Measurements from ENCODE around the gene CRELD2. TPM values are rescaled to one million over a fixed set of nuclear protein-coding genes. Genes with fewer than 3 reads are reported as not detected.
A peak's percentile ranks its signal among the peaks of the same experiment; 100 is the strongest.

CRELD2 gene
- total and polyA plus RNA-seq, 2 of the 8 experiments (the other 6 are each of a cell fraction or from before 2014, with no cell fraction given): 24.5 to 36.6 TPM

- Histone ChIP-seq H2BK12ac (ENCODE audit: low read depth, low read length) (0 out of 2 replicates have a peak overlapping the region, but pooled peaks have one; percentile 17), H3K79me2 (ENCODE audit: control insufficient read depth in 1 of 2, insufficient read depth in 2 of 2, low read length in 2 of 2) (no peaks in the 10 kb centered on the region), H3K4ac (replicated peaks; ENCODE audit: insufficient read length, low read depth, low read length) (no peak overlapping the region), H3K23me2 (ENCODE audit: low read depth, low read length) (no peaks in the 10 kb centered on the region), H2AFZ (ENCODE audit: low read length) (no peak overlapping the region), H3K4me3 (ENCODE audit: extremely low read depth in 1 of 4, insufficient read depth in 2 of 4, low read depth in 3 of 4, low read length in 4 of 4) (no peak overlapping the region), H3K14ac (ENCODE audit: insufficient read length) (no peak overlapping the region), H2BK20ac (ENCODE audit: low read length) (no peak overlapping the region), H2BK15ac (ENCODE audit: low read length) (no peak overlapping the region), H4K8ac (ENCODE audit: extremely low read depth, insufficient read depth, low read length) (peak overlapping the region; percentile 39; the same call in 1 of the 2 replicates), H3K79me1 (ENCODE audit: low read depth, low read length) (no peaks in the 10 kb centered on the region), H3K4me1 (replicated peaks in 1 of 4; ENCODE audit: control insufficient read depth in 3 of 4, insufficient read depth in 4 of 4, low read length in 3 of 4) (no peaks in the 10 kb centered on the region), H2AK5ac (ENCODE audit: low read depth, low read length) (no peak overlapping the region), H3K27ac (ENCODE audit: low read depth, low read length) (no peak overlapping the region), H4K91ac (replicated peaks; ENCODE audit: insufficient read length, low read length) (no peak overlapping the region), H3K36me3 (ENCODE audit: control insufficient read depth in 2 of 4, insufficient read depth in 4 of 4, low read length in 3 of 4) (peaks cover 0 to 15% (median 3%) of the 10 kb centered on the region in 4 experiments; a peak in 2 of 8 replicates), H4K5ac (ENCODE audit: insufficient read length, low read depth, low read length) (no peak overlapping the region), H3K23ac (ENCODE audit: insufficient read length) (no peak overlapping the region), H3K27me3 (replicated peaks in 1 of 4; ENCODE audit: control insufficient read depth in 3 of 4, extremely low read depth in 1 of 4, insufficient read depth in 3 of 4, low read length in 3 of 4) (no peaks in the 10 kb centered on the region), H3K4me2 (ENCODE audit: insufficient read depth in 1 of 2, low read depth in 2 of 2, low read length in 2 of 2) (no peak overlapping the region), H4K20me1 (replicated peaks in 1 of 2; ENCODE audit: control insufficient read depth in 1 of 2, insufficient read depth in 2 of 2, low read length in 2 of 2) (peaks cover 0 to 1% of the 10 kb centered on the region in 2 experiments), H3K9ac (replicated peaks in 1 of 4; ENCODE audit: extremely low read depth in 1 of 4, low read depth in 3 of 4, low read length in 3 of 4) (no peak overlapping the region), H3K56ac (replicated peaks; ENCODE audit: insufficient read length, low read depth, low read length) (no peak overlapping the region), H2BK120ac (replicated peaks; ENCODE audit: low read depth, low read length) (no peak overlapping the region), H2BK5ac (ENCODE audit: low read depth, low read length) (no peak overlapping the region), H3K18ac (ENCODE audit: extremely low read depth, low read length) (no peak overlapping the region), H3K9me3 (ENCODE audit: insufficient read depth in 2 of 2, low read depth in 1 of 2, low read length in 1 of 2) (peaks cover 3 to 5% of the 10 kb centered on the region in 2 experiments; a peak in 3 of 4 replicates)
- TF ChIP-seq POLR2AphosphoS5 (IDR thresholded peaks at IDR 0.05; ENCODE audit: low read depth, low read length) (peak; percentile 37; the same call in 1 of the 2 replicates), JUN (IDR thresholded peaks at IDR 0.05; ENCODE audit: low read depth, low read length) (no peak)
- CTCF ChIA-PET (ENCODE audit: partially characterized antibody): interaction anchor here (0.9 to 1.3 kb wide), 3 partner anchors 9 to 127 kb away, joined by 3 to 6 read pairs (median 3); no protein-coding TSS in a partner anchor
- POLR2A ChIA-PET (ENCODE audit: partially characterized antibody): interaction anchor here (0.6 to 1.0 kb wide), 3 partner anchors 14 to 727 kb away, joined by 3 to 4 read pairs (median 3); no protein-coding TSS in a partner anchor
- WGBS, 2 experiments (ENCODE audit: extremely low coverage in 1 of 2, insufficient coverage in 1 of 2, insufficient read length in 1 of 2, insufficient replicate concordance in 2 of 2, low coverage in 1 of 2, low lambda C conversion rate in 2 of 2, missing lambda C conversion rate in 1 of 2): 89% methylated on average over 8 of the region's 8 CpGs; no CpG with 5 or more reads in 1 of the 2 experiments
- FAIRE-seq: no peak
- DNase-seq (ENCODE audit: low read depth in 1 of 2, low spot score in 2 of 2): no peak
Measured at GRCh38 chr22:49894322-49895054, 23.9 kb upstream of the CRELD2 start.
